ENCODE results near the gene IER5L. TPM values are rescaled to one million over a fixed set of nuclear protein-coding genes. Genes with fewer than 3 reads are reported as not detected.

Gene IER5L
- total RNA-seq = 45.8 and 68.5 TPM in 2 replicates

DNA sequence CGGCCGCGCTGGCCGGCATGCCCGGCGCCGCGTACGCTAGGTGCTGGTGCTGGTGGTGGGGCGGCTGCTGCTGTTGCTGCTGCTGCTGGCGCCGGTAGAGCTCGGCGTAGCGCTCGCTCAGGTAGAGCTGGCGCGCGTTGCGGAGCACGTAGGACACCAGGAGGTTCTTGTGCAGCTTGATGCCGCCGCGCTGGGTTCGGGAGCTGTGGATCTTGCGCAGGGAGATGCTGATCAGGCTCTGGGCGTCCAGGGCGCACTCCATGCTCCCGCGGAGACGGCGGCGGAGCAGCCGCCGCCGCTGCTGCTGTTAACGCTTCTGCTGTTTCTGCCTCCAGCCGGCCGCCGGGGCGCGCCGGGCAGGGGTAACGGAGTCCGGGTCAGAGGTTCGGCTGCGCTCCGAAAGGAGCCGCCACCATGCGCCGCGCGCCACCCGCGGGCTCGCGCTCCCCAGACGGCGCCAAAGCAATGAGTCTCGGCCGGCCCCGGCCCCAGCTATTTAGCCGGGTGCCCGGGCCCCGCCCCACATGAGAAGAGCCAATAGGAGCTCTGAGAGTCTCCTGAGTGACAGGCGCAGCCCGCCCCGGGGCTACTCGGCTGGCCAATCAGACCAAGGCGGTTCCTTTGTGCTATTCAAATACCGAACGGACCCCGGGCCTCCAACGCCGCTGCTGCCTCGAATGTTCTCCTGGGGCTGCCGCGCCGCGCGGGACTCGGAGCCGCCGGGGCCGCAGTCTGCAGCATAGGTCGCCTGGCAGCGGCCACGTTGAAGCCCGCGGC lies at the start of gene IER5L:
Gene IER5L, minus strand, starts transcription at position 471 of the 777 bp plus-strand sequence. Its CDS starts 209 bp downstream, at position 262.

Other genes starting within 250 kb of the IER5L start
- gene DOLK, start 230.7 kb downstream of the IER5L start, total RNA-seq = 24.0 and 35.3 TPM in 2 replicates
- 24.5 and 46.2 TPM in 2 replicates for gene NUP188, start 230.6 kb downstream of the IER5L start, total RNA-seq
- gene SH3GLB2, start 149.9 kb downstream of the IER5L start, total RNA-seq = 26.3 and 33.3 TPM in 2 replicates
- gene MIGA2, start 141.6 kb downstream of the IER5L start, total RNA-seq = 23.6 and 27.3 TPM in 2 replicates
- 8.2 and 14.2 TPM in 2 replicates for gene DOLPP1, start 97.2 kb downstream of the IER5L start, total RNA-seq
- 34.7 and 35.2 TPM in 2 replicates for gene CRAT, start 67.5 kb downstream of the IER5L start, total RNA-seq
- gene PTPA, start 66.8 kb downstream of the IER5L start, total RNA-seq = 86.3 and 146 TPM in 2 replicates

Measured in regular cardiac myocyte (primary cell).